ENCODE results near the gene WIZ. TPM values are rescaled to one million over a fixed set of nuclear protein-coding genes. Genes with fewer than 3 reads are reported as not detected.

Gene WIZ
- total and polyA plus RNA-seq, 10 of the 15 experiments (the other 5 are each of a cell fraction or from before 2014, with no cell fraction given) = 0.10 to 26.7 (median 2.7) TPM

DNA sequence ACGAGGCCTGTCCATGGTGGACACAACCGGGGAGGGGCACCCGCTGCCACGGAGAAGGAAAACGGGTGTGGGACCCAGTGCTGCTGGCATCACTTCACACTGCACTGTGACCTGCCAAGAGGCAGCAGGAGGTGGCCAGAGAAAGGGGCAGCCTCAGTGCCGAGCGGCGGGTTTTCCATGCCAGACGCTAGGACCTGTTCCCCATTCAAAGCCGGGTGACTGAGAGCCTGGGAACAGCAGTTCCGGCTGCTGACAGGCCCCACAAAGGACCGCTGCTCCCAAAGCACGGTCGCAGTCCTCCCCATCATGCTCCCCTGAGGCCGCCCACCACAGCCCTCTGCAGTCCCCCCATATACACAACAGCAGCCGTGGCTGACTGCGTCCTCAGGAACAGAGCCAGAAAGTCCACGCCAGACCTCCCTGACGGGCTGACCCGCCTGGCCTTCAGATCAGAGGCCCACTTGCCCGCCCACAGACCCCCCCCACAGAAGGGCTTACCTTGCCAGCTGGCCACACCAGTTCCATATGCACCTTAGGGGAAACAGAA lies 75.6 kb downstream of the WIZ start:
- H4K20me1 ChIP-seq (ENCODE audit: control insufficient read depth, insufficient read depth) = 0 out of 2 replicates have a peak, but pooled peaks cover 5% of the 10 kb centered on the region
- POLR2A ChIA-PET = no interaction called here
- peaks cover 55% of the 10 kb centered on the region for H3K79me2 ChIP-seq (ENCODE audit: control insufficient read depth, insufficient read depth, low read length)
- RAD21 ChIA-PET (ENCODE audit: unreplicated experiment) = no interaction called here
- H3K4me3 ChIP-seq = no peak overlapping the region
- BruUV-seq (replicated peaks) = no TSS peak
- H3K36me3 ChIP-seq (ENCODE audit: control insufficient read depth in 2 of 2, insufficient read depth in 2 of 2, low read length in 1 of 2) = peaks cover 9 to 42% of the 10 kb centered on the region in 2 experiments; a peak in 3 of 4 replicates
- no peak overlapping the region for H3K27ac ChIP-seq (ENCODE audit: control insufficient read depth, insufficient read depth)
- DNase-seq (ENCODE audit: low read depth, low spot score) (no peak), FAIRE-seq (no peak), ATAC-seq (no peak)
- CTCF ChIA-PET = no interaction called here
- H3K4me1 ChIP-seq (ENCODE audit: control insufficient read depth, insufficient read depth, low read length) = 0 out of 2 replicates have a peak, but pooled peaks cover 2% of the 10 kb centered on the region
- in situ Hi-C loops (cut with MboI) = no loop called here
- H3K4me2 ChIP-seq (ENCODE audit: control insufficient read depth, insufficient read depth) = no peak overlapping the region; the same call in 1 of the 2 replicates
- no peak overlapping the region for H2AFZ ChIP-seq (ENCODE audit: control insufficient read depth, low read depth, low read length)
- no peaks in the 10 kb centered on the region for H3K27me3 ChIP-seq (replicated peaks in 1 of 2; ENCODE audit: control insufficient read depth in 2 of 2, insufficient read depth in 2 of 2, low read length in 1 of 2)
- intact Hi-C loops (cut with micrococcal nuclease; ENCODE audit: unreplicated experiment) = no loop called here
- SMC1A ChIA-PET (ENCODE audit: uncharacterized antibody, unreplicated experiment) = no interaction called here
- no peak overlapping the region for H3K9ac ChIP-seq (ENCODE audit: control insufficient read depth, insufficient read depth, low read length)
- H3K9me3 ChIP-seq (replicated peaks; ENCODE audit: control insufficient read depth, insufficient read depth, low read length) = no peaks in the 10 kb centered on the region
- WGBS (ENCODE audit: insufficient coverage, insufficient replicate concordance, low lambda C conversion rate, missing lambda C conversion rate) = 88% methylated on average over 21 of the region's 21 CpGs
- TF ChIP-seq CHD4 (IDR thresholded peaks at IDR 0.05) (no peak), CREB1 (IDR thresholded peaks at IDR 0.05; ENCODE audit: low read depth) (no peak), MYC (IDR thresholded peaks at IDR 0.05; ENCODE audit: insufficient read depth, insufficient read length, insufficient replicate concordance, low read length, severe bottlenecking) (no peak), MEF2A (IDR thresholded peaks at IDR 0.05; ENCODE audit: insufficient read depth, low read depth, low read length) (no peak), NR2F1 (conservative IDR thresholded peaks at IDR 0.05) (no peak), PML (IDR thresholded peaks at IDR 0.05; ENCODE audit: low read length) (no peak), EGR1 (IDR thresholded peaks at IDR 0.05; ENCODE audit: borderline replicate concordance in 1 of 2, low read depth in 2 of 2, low read length in 2 of 2) (no peak), CHD1 (IDR thresholded peaks at IDR 0.05; ENCODE audit: low read depth, low read length) (no peak), ZNF24 (IDR thresholded peaks at IDR 0.05) (no peak), ZNF622 (IDR thresholded peaks at IDR 0.05) (no peak), ZNF384 (IDR thresholded peaks at IDR 0.05; ENCODE audit: borderline replicate concordance, low read depth, low read length) (no peak), YY1 (IDR thresholded peaks at IDR 0.05; ENCODE audit: low read depth, low read length) (no peak)
- TF ChIP-seq, protein P1, sequence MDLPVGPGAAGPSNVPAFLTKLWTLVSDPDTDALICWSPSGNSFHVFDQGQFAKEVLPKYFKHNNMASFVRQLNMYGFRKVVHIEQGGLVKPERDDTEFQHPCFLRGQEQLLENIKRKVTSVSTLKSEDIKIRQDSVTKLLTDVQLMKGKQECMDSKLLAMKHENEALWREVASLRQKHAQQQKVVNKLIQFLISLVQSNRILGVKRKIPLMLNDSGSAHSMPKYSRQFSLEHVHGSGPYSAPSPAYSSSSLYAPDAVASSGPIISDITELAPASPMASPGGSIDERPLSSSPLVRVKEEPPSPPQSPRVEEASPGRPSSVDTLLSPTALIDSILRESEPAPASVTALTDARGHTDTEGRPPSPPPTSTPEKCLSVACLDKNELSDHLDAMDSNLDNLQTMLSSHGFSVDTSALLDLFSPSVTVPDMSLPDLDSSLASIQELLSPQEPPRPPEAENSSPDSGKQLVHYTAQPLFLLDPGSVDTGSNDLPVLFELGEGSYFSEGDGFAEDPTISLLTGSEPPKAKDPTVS (IDR thresholded peaks at IDR 0.05; ENCODE audit: low read depth, low read length) = no peak
- TF ChIP-seq, protein P2, sequence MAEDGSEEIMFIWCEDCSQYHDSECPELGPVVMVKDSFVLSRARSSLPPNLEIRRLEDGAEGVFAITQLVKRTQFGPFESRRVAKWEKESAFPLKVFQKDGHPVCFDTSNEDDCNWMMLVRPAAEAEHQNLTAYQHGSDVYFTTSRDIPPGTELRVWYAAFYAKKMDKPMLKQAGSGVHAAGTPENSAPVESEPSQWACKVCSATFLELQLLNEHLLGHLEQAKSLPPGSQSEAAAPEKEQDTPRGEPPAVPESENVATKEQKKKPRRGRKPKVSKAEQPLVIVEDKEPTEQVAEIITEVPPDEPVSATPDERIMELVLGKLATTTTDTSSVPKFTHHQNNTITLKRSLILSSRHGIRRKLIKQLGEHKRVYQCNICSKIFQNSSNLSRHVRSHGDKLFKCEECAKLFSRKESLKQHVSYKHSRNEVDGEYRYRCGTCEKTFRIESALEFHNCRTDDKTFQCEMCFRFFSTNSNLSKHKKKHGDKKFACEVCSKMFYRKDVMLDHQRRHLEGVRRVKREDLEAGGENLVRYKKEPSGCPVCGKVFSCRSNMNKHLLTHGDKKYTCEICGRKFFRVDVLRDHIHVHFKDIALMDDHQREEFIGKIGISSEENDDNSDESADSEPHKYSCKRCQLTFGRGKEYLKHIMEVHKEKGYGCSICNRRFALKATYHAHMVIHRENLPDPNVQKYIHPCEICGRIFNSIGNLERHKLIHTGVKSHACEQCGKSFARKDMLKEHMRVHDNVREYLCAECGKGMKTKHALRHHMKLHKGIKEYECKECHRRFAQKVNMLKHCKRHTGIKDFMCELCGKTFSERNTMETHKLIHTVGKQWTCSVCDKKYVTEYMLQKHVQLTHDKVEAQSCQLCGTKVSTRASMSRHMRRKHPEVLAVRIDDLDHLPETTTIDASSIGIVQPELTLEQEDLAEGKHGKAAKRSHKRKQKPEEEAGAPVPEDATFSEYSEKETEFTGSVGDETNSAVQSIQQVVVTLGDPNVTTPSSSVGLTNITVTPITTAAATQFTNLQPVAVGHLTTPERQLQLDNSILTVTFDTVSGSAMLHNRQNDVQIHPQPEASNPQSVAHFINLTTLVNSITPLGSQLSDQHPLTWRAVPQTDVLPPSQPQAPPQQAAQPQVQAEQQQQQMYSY (CRISPR knock-in tag; IDR thresholded peaks at IDR 0.05) = no peak
- TF ChIP-seq, protein P3, sequence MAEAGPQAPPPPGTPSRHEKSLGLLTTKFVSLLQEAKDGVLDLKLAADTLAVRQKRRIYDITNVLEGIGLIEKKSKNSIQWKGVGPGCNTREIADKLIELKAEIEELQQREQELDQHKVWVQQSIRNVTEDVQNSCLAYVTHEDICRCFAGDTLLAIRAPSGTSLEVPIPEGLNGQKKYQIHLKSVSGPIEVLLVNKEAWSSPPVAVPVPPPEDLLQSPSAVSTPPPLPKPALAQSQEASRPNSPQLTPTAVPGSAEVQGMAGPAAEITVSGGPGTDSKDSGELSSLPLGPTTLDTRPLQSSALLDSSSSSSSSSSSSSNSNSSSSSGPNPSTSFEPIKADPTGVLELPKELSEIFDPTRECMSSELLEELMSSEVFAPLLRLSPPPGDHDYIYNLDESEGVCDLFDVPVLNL (IDR thresholded peaks at IDR 0.05; ENCODE audit: low read depth, low read length) = no peak
- TF ChIP-seq, protein P4, sequence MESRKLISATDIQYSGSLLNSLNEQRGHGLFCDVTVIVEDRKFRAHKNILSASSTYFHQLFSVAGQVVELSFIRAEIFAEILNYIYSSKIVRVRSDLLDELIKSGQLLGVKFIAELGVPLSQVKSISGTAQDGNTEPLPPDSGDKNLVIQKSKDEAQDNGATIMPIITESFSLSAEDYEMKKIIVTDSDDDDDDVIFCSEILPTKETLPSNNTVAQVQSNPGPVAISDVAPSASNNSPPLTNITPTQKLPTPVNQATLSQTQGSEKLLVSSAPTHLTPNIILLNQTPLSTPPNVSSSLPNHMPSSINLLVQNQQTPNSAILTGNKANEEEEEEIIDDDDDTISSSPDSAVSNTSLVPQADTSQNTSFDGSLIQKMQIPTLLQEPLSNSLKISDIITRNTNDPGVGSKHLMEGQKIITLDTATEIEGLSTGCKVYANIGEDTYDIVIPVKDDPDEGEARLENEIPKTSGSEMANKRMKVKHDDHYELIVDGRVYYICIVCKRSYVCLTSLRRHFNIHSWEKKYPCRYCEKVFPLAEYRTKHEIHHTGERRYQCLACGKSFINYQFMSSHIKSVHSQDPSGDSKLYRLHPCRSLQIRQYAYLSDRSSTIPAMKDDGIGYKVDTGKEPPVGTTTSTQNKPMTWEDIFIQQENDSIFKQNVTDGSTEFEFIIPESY (IDR thresholded peaks at IDR 0.05) = no peak
- TF ChIP-seq, protein P5, sequence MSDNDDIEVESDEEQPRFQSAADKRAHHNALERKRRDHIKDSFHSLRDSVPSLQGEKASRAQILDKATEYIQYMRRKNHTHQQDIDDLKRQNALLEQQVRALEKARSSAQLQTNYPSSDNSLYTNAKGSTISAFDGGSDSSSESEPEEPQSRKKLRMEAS (IDR thresholded peaks at IDR 0.05; ENCODE audit: low read depth, low read length) = no peak
